Islet of Langerhans (tissue), 1 donor: Measurements from ENCODE around the gene SV2B.
"Not testable (repeated sequence)": the region's sequence is repeated elsewhere in the genome, so short reads cannot be mapped to it uniquely, and the experiment has no call there.

Source experiments
- FAIRE-seq: peaks from one replicate; lab custom pipeline; 2011; peaks lifted over from hg19 to GRCh38; lab: Jason Lieb, UNC

SV2B gene

GRCh38 chr15:91099995-91100813, at the start of gene SV2B:
Gene SV2B, plus strand, starts transcription at chr15:91100257. Its CDS starts 126,007 bp downstream, at chr15:91226264.
- FAIRE-seq: no peak

GRCh38 chr15:91051248-91051647, 48.8 kb upstream of the SV2B start:
- FAIRE-seq: no peak

GRCh38 chr15:91054816-91055215, 45.2 kb upstream of the SV2B start:
- FAIRE-seq: no peak

- peak; percentile 13 for FAIRE-seq
These were observed 44.3 kb upstream of the SV2B start for GRCh38 chr15:91055548-91056331.

GRCh38 chr15:91061230-91061629, 38.8 kb upstream of the SV2B start:
- FAIRE-seq: no peak

- FAIRE-seq: no peak
These were observed 38.1 kb upstream of the SV2B start for GRCh38 chr15:91061997-91062396.

- FAIRE-seq: no peak
These were observed 34.6 kb upstream of the SV2B start for GRCh38 chr15:91065505-91065904.

- no peak for FAIRE-seq
These were observed 33.0 kb upstream of the SV2B start for GRCh38 chr15:91067036-91067435.

GRCh38 chr15:91068436-91068835, 31.6 kb upstream of the SV2B start:
- no peak for FAIRE-seq

GRCh38 chr15:91068966-91069365, 31.1 kb upstream of the SV2B start:
- FAIRE-seq: no peak

- FAIRE-seq: no peak
These were observed 29.2 kb upstream of the SV2B start for GRCh38 chr15:91070872-91071271.

- FAIRE-seq: no peak
These were observed 27.9 kb upstream of the SV2B start for GRCh38 chr15:91072161-91072560.

GRCh38 chr15:91073077-91073476, 27.0 kb upstream of the SV2B start:
- FAIRE-seq: no peak

- FAIRE-seq: no peak
These were observed 26.3 kb upstream of the SV2B start for GRCh38 chr15:91073768-91074167.

- peak; percentile 21 for FAIRE-seq
These were observed 24.3 kb upstream of the SV2B start for GRCh38 chr15:91075739-91076138.

GRCh38 chr15:91077029-91077428, 23.0 kb upstream of the SV2B start:
- FAIRE-seq: no peak

- not testable (repeated sequence) for FAIRE-seq
These were observed 6.2 kb upstream of the SV2B start for GRCh38 chr15:91093866-91094265.

- no peak for FAIRE-seq
These were observed 1.6 kb upstream of the SV2B start for GRCh38 chr15:91098451-91098850.

GRCh38 chr15:91099616-91099994, 452 bp upstream of the SV2B start:
- FAIRE-seq: no peak

- FAIRE-seq: no peak
These were observed 954 bp downstream of the SV2B start for GRCh38 chr15:91100814-91101607.

GRCh38 chr15:91101608-91101920, 1.5 kb downstream of the SV2B start:
- no peak for FAIRE-seq

GRCh38 chr15:91102546-91103330, 2.7 kb downstream of the SV2B start:
- no peak for FAIRE-seq
